Stimulated activated CD4-positive, alpha-beta T cell treated with anti-CD3 and anti-CD28 coated beads, TNF-alpha, amount 100 ng/mL, for 4 hours (primary cell): ENCODE data around the gene FARS2.
"Not testable (repeated sequence)": the region's sequence is repeated elsewhere in the genome, so short reads cannot be mapped to it uniquely, and the experiment has no call there.

ENCODE experiments used
- DNase-seq, 3 experiments: peaks; one replicate each; pipeline ENCODE4 v3.0.0-alpha.2; 2020; ENCODE audit warnings: low read depth in 3 of 3

FARS2 gene

DNA sequence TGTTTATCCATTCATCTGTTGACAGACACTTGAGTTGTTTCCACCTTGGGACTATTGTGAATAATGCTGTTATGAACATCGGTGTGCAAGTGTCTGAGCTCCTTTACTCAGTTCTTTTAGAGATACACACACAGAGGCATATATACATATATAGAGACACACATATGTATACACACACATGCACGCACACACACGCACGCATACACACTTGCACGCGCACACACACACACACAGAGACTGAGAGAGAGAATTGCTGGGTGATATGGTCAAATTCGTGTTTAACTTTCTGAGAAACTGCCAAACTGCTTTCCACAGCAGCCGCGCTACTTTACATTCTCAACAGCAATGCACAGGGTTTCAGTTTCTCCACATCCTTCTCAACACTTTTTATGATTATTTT is 273.3 kb downstream of the FARS2 start:
- no peak for DNase-seq

DNA sequence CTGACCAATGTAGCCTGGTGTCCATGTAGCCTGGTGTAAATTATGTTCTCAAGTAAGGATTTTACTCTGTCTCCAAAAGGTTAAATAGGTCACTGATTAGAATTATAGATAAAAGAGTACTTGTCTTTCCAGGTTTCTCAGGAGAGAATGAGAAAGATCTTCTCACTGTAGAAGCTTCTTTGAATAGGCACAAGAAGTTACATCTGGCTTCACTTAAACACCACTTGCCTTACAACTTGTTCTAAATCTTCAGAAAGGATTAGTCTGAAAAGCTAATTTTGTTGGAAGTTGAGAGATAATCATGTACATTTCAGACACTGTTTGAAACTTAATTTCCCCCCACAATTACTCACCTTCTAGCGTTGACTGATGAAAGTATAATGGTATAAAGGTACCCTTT is 275.3 kb downstream of the FARS2 start:
- DNase-seq, result no peak

DNA sequence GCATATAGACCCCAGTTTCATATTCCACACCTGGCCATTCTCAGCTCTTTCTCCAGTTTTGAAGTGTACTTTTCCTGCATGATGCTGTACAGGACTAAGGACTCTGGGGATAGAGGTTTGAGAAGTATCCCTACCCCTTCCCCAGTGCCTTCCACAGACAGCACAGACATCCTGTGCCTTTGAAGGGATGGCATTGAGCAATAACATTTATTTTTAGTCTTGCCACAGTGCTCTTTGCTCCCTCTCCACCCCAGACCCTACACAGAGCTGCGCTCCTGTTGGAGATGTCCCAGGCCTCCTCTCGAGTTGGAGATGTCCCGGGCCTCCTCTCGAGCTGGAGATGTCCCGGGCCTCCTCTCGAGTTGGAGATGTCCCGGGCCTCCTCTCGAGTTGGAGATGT is 275.8 kb downstream of the FARS2 start:
- DNase-seq, result no peak

DNA sequence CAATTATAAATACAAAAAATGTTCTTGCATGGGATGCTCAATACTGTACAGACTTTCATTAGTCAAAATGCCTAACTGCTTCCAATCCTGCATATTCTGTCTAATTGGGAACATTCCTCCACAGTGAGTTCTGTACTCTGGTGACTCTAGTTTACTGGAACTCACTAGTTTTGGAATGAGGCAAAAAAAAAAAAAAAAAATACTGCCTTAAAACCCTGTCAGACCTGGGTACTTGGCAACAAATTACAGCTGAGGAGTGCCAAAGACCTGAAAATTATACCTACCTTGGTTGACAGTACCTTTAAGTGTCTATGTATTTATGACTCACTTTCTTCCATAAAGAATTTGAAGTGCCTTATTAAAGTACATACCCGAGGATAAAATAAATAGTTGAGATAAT is 276.7 kb downstream of the FARS2 start:
- no peak for DNase-seq

DNA sequence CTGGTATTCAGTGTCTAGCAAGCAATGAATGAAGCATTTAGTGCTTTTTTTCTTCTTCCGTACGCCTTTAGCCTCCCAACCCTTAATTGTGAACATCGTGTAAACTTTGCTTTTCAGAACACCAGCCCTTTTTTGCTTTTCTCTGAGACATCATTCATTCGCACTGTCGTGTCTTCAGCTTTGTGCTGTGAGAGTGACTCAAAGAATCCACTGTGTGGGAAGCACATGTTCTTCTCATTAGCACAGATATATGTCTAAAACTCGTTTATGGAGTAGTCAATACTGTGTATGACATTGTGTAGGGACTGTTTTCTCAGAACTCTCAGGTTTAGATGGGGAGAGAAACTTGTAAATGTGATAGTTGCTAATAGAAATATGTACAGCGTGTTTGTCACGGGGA is 279.1 kb downstream of the FARS2 start:
- no peak for DNase-seq

DNA sequence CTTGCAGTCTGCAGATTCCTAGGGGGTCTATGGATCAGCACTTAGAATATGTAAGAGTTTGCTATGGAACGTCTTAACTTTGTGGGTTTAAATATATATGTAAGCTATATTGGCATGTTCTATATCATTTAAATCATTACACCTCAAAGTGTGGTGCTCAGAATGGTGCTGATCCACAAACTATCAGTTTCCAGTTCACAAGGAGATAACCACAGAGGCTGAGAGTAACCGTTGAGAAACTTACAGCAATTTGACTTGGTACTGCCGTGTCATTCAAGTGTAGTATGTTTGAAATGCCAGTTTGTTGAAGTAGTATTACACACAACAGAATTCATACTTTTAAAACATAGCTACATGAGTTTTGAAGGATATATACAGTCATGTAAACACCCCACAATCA is 279.7 kb downstream of the FARS2 start:
- no peak for DNase-seq

DNA sequence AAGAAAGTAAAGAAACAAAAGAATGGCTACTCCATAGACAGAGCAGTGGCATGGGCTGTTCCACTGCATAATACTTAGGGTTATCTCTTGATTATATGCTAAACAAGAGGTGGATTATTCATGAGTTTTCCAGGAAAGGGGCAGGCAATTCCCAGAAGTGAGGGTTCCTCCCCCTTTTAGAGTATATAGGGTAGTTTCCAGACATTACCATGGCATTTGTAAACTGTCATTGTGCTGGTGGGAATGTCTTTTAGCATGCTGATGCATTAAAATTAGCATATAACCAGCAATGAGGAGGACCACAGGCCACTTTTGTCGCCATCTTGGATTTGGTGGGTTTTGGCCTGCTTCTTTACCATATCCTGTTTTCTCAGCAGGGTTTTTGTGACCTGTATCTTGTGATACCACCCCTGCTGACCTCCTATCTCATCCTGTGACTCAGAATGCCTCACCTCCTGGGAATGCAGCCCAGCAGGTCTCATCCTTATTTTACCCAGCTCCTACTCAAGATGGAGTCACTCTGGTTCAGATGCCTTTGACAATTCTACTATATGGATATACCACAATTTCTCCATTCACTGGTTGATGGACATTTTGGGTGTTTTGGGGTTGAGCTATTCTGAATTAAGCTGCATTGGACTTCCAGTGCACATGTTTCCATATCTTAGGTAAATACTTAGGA is 280.6 kb downstream of the FARS2 start:
- no peak for DNase-seq

DNA sequence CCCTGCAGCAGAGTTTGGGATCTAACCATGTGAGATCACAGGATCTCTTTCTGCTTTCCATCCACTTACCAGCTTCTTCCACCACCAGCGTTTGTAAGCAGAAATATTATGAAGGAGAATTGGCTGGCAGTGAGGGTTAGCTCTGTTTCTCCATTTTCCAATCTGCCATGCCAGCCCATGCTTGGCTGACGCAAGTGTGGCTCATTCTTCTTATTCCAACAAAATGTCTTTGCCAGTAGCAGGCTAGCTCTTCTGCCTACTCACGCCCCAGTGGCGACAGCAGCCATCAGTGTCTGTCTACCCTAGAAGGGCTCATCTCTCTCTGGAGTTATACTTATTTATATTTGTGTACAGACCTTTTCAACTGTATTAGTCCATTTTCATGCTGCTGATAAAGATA is 286.2 kb downstream of the FARS2 start:
- DNase-seq, result no peak

DNA sequence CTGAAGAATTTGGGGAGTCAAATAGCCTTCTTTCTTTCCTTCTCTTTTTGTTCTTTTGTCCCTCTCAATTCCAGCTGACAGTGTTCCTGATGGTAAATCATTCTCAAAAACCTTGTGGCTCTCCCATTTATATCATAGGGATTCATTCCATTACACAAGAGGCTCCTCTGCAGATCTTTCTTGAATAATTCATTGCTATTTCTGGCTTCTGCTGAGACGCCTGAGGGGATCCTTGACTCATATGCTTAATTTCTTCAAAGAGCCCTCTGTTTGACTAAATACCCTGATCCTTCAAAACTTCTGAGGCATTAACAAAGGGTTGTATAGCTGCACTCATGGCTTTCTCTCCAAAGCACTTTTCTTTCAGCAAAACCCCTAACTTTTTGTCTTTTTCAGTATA is 289.3 kb downstream of the FARS2 start:
- DNase-seq, result no peak

DNA sequence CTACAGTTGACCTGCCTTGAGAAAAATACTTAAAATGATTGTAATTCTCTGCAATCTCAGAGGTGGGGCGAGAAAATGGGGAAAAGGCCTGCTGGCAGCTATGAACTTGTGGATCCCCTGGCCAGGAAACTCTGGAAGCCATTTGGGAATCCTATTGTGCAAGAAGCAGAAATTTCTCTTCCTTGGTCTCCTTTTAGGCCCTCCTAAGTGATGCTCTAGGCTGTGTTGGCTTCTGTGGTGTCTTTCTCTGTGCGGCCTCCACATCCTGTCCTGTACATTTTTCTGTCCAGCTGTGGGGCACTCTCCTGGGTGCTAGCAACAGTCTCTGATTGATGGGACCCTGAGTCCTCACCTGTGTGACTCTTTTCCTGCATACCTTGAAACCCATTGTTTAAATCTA is 290.9 kb downstream of the FARS2 start:
- DNase-seq, result no peak

DNA sequence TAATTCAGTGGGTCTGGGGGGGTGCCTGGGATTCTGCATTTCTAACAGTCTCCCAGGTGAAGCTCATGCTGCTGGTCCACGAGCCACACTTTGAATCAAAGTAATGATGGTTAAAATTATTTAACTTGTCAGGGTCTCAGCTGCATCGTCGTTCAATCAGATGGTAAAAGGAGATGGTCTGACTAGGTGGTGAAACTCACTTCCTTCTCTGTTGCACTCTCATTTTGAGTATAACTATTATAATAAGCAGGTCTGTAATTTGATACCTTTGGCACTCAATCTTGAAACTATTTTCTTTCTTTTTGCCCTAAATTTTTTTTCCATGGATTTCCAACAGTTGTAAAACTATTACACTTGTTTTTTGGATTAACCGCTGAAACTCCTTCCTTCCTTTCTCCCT is 292.5 kb downstream of the FARS2 start:
- no peak for DNase-seq

DNA sequence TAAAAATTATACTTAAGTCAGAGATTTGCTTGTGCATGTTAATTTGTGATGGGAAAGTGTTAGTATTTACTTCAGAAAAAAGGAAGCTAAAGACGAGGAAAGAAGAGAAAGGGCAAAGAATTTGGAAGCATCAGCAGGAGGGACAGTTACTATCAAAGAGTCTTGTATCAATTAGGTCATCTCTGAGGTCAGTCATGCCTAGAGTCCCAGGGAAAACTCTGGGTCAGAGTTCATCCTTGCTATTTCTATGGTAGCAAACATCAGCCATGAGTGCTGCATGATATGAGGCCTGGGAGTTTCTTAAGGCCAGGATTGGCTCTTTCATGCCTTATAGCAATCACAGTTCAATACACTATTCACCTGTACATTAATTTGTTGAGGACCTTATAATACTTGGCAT is 292.9 kb downstream of the FARS2 start:
- no peak for DNase-seq

DNA sequence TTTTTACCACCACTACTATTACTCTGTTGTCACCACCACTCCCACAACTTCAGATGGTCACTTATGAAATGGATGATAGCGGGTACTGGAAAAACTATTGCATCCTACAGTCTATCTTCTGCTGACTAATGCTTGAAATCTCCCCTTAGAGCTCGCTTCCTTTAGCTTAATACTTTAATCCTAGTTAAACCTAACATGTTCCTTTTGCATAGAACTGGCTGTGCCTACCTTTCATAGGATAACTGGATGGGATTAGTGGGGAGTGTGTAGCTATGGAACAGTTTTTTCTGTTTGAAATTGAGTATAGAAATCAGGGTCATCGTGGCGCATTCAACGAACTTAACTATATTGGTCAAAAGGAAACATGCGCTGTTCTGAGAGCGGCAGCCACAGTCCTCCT is 294.7 kb downstream of the FARS2 start:
- no peak for DNase-seq

DNA sequence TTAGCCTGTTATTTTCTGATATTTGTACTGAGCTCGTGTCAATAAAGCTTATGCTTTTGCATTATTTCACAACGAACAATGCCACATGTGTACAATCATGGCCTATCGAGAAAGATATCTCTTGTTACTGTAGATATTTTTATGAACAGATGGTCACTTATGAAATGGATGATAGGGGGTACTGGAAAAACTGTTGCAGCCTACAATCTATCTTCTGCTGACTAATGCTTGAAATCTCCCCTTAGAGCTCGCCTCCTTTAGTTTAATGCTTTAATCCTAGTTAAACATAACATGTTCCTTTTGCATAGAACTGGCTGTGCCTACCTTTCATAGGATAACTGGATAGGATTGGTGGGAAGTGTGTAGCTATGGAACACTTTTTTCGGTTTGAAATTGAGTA is 296.2 kb downstream of the FARS2 start:
- DNase-seq, result no peak

DNA sequence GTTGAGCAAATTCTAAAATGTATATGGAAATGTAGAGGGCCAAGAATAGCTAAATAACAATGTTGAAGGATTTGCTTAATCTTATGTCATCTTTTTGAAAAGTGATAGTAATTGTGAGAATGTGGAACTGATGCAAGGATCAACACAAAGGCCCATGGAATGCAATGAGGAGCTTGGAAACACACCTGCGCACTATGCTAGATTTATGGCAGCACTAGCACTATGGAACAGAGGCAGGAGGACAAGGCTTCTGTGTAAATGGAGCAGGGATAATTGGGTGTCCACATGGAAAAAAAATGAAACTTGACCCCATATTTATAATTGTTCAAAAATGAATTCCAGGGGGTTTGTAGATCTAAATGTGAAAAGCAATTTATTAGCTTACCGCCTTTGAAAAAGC is 298.3 kb downstream of the FARS2 start:
- DNase-seq, result no peak

DNA sequence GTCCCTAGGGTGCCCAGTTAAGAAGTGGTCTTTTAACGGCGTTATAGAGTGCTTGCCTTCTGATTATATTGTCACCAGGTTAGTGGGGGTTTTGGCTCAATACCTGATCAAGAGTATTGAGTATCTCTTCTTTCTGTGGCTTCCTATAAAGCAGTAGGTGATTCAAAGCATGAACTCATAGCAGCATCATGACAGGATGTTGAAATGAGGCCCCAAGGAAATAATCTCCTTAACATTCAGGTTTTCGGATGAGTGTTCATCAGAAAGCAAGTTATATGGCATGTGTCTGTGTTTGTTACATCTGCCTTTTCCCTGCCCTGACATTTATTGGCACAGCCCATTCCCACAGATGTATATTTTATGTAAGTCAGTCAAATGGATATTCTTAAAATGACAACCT is 301.0 kb downstream of the FARS2 start:
- DNase-seq, result no peak

DNA sequence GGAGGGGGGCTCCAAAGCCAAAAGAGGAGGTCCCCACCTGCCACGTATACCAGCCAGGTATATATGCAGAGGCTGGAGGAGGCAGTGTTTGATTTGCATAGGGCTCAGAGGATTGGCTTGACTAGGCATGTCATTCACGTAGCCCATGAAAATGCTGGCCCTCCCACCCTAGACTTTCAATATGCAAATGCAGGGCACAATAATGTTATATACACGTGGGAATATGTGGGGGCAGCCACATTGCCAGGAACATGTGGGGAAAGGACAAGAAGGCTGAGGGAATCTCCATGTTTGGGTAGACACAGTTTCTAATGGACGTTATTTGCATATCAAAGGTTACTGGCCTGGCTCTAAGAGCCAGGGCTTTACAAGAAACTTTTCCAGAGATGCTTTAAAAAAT is 301.8 kb downstream of the FARS2 start:
- no peak for DNase-seq

DNA sequence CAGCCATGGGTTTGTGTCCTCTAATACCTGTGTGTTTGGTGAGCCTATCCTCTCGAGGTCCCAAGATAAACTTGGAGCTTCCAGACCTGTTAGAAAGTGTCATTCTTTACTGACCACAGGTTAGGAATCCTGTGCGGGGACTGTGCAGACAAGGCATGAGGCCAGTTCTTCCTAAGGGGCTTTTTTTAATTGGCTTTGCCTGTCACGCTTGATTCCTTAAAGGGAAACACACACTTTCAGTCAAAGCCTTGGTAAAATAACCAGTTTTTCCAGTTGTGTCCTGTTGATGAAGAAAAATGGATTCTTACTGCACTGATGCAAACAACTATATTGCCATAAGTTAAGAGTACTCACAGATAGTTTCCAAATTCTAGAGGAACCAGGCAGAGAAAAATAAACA is 303.4 kb downstream of the FARS2 start:
- DNase-seq, result not testable (repeated sequence)

DNA sequence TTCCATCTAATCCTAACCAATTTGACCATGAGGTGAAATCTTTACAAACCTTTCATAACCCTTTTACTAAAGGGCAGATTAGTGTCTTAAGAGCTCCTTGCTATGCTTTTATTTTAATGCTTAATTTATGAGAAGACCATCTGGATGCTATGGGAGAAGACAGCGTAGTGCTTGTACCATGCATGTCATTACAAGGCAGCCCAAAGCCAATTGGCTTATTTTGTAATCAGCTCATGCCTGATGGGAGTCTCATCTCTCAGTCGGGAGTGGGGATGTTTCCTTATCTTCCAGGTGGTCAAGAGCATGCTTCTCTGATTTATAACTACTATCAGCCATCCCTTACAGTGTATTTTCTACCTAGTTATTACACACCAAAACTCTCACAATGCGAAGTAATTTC is 304.7 kb downstream of the FARS2 start:
- DNase-seq, result no peak

DNA sequence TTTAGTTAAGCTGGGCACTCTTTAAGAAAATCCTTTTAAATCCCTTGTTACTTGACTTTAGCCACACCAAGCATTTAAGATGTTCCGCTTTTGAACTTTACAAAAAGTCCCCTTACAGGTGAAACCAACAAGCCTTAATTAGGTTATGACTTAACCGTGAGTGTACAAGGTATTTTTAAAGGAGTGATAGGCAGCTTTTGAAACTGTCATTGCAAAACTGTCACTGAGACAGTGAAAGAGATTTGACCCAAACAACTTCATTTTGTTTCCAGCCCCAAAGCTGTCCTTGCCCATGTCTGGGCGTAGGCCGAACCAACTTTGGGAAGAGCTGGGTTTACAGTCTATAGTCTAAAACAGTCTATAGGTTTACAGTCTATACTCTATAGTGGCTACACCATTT is 305.4 kb downstream of the FARS2 start:
- DNase-seq, result no peak

DNA sequence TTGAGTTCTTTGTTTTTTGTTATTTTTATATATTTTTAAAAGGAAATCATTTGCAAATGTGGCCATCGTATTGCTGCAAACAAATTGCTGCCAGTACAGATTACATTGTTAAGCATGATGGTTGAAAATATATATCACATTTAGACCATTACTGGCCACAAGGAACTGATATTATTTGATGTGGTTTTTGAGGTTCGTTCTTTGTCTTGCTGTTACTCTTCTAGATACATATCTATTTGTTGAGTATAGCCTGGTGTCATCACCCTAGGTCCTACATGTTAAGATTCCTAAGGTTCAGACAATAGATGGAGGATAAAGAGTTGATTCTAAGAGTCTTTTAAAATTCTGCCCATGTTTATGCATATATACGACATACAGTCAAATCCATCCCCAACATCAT is 306.0 kb downstream of the FARS2 start:
- DNase-seq, result no peak

DNA sequence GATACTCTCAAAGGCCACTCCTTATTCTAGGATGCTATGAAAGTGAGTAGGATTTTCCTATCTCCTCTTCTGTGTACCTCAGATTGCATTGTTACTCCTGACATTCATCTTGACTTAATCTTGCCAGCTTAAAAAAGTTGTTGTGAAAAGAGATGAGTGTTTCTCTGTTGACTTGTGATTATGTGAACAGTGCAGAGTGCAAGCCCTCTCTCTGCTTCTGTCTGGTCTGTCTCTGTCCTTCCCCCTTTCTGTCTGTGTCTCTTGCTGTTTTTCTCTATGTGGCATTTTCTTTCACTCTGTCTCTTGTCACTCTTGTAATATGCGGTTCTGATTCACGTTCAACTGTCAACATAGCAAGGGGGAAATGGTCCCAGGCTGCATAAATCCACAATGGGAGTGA is 306.6 kb downstream of the FARS2 start:
- DNase-seq, result no peak

DNA sequence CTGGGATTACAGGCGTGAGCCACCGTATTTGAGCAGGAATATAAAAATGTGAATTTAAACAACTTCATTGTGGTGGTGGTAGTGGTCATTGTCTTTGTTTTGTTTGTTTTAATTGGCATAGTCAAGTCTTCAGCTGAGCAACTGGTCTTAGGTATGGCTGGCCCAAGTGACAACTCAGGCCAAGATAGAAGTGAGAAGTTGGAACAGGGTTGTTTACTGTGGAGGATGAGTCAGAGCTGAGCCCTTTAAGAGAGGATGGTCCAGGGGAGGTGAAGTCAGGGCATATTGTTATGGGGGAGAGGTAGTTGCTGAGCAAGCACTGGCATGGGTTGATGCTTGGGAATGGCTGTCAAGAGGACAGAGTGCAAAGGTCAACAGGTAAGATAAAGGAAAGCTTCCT is 308.2 kb downstream of the FARS2 start:
- DNase-seq, result no peak

DNA sequence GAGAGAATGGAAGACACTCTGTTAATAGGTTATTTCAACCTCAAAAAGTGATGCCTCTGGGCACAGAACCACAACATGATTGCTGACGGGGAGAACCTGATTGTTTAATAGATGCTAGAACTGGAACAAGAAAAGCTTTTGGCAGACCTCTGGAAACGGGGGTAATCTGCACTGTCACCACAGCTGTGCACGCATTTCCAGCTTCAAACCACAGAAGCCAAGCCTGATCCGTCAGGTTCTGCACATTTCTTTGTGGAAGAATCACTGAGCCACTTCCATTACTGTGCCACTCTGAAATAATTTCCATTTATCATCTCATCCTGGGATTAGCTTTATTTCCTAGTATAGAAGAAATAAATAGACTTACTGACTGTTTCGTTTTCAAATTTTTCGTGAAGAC is 309.3 kb downstream of the FARS2 start:
- DNase-seq, result no peak
